M059J (cell line): ENCODE results near the gene TEC. TPM values are rescaled to one million over a fixed set of nuclear protein-coding genes. Genes with fewer than 3 reads are reported as not detected.

Experiments
- DNase-seq: peaks from one replicate; pipeline ENCODE4 v3.0.0-alpha.2; 2012; ENCODE audit warnings: low read depth
- total RNA-seq: library from RNA; depleted of rRNA; stranded (reverse); fragments of >200 nt; shearing (Covaris generic); gene quantifications from 2 replicates; pipeline ENCODE4 v1.2.3, GENCODE V29; 2014

Gene TEC
- total RNA-seq, 1 experiment from 2014 or later: 0.12 TPM

GRCh38 chr4:48269861-48270522 is 354 bp upstream of the TEC start:
- no peak for DNase-seq

GRCh38 chr4:48267574-48267973 is 2.1 kb downstream of the TEC start:
- no peak for DNase-seq

- DNase-seq: no peak
Observed at GRCh38 chr4:48266781-48267180, 2.9 kb downstream of the TEC start.

GRCh38 chr4:48262926-48263325 is 6.7 kb downstream of the TEC start:
- peak; percentile 84 for DNase-seq

GRCh38 chr4:48262484-48262883 is 7.2 kb downstream of the TEC start:
- DNase-seq: no peak

GRCh38 chr4:48261281-48261680 is 8.4 kb downstream of the TEC start:
- DNase-seq: peak; percentile 55

GRCh38 chr4:48259748-48260147 is 9.9 kb downstream of the TEC start:
- no peak for DNase-seq

- no peak for DNase-seq
Observed at GRCh38 chr4:48258845-48259397, 10.7 kb downstream of the TEC start.

GRCh38 chr4:48255959-48256342 is 13.7 kb downstream of the TEC start:
- no peak for DNase-seq

GRCh38 chr4:48255072-48255958 is 14.3 kb downstream of the TEC start:
- peak; percentile 23 for DNase-seq

GRCh38 chr4:48254381-48255071 is 15.1 kb downstream of the TEC start:
- DNase-seq: peak; percentile 91

GRCh38 chr4:48252313-48252712 is 17.3 kb downstream of the TEC start:
- peak; percentile 9 for DNase-seq

- DNase-seq: no peak
Observed at GRCh38 chr4:48250980-48251379, 18.7 kb downstream of the TEC start.

GRCh38 chr4:48250343-48250742 is 19.3 kb downstream of the TEC start:
- DNase-seq: no peak

GRCh38 chr4:48249378-48249777 is 20.3 kb downstream of the TEC start:
- DNase-seq: no peak

- no peak for DNase-seq
Observed at GRCh38 chr4:48248559-48248953, 21.1 kb downstream of the TEC start.

GRCh38 chr4:48247878-48248558 is 21.6 kb downstream of the TEC start:
- no peak for DNase-seq

GRCh38 chr4:48247142-48247877 is 22.3 kb downstream of the TEC start:
- peak; percentile 52 for DNase-seq

- no peak for DNase-seq
Observed at GRCh38 chr4:48244665-48245064, 25.0 kb downstream of the TEC start.

GRCh38 chr4:48243887-48244286 is 25.8 kb downstream of the TEC start:
- DNase-seq: no peak

- DNase-seq: no peak
Observed at GRCh38 chr4:48243429-48243828, 26.2 kb downstream of the TEC start.
